Activated naive CD8-positive, alpha-beta T cell treated with anti-CD3 and anti-CD28 coated beads, Interleukin-2, amount 10 ng/mL, durations not matched to agents 7 days and 5 days (primary cell): Measurements from ENCODE around the gene AQP7. TPM values are rescaled to one million over a fixed set of nuclear protein-coding genes. Genes with fewer than 3 reads are reported as not detected.

Experiments
- total RNA-seq, 2 experiments: library from RNA; stranded (reverse); gene quantifications; one replicate each; pipeline ENCODE4 v1.2.3, GENCODE V29; 2021

AQP7 gene
- total RNA-seq, 2 experiments from 2014 or later, result not detected

Other genes with a start within 250 kb of the AQP7 start
- 10 to 100 TPM; 34.6 to 35.7 TPM for gene B4GALT1, start 235.2 kb downstream of the AQP7 start, total RNA-seq
- gene SPINK4, start 162.4 kb downstream of the AQP7 start, total RNA-seq, result not detected
- 10 to 100 TPM; 63.8 to 73.2 TPM for gene BAG1, start 137.9 kb downstream of the AQP7 start, total RNA-seq
- 10 to 100 TPM; 96.1 to 97.1 TPM for gene CHMP5, start 137.5 kb downstream of the AQP7 start, total RNA-seq
- gene NFX1, start 112.1 kb downstream of the AQP7 start, total RNA-seq, result 10 to 100 TPM; 47.4 to 48.2 TPM
- gene AQP3, start 45.0 kb upstream of the AQP7 start, total RNA-seq, result 10 to 100 TPM; 29.1 to 32.0 TPM
- 10 to 100 TPM; 30.1 to 33.2 TPM for gene NOL6, start 71.4 kb upstream of the AQP7 start, total RNA-seq
- not detected for gene ANKRD18B, start 121.7 kb upstream of the AQP7 start, total RNA-seq